Measurements from ENCODE around the gene RAD51.
"Not testable (repeated sequence)": the region's sequence is repeated elsewhere in the genome, so short reads cannot be mapped to it uniquely, and the experiment has no call there.

The RAD51 gene

DNA sequence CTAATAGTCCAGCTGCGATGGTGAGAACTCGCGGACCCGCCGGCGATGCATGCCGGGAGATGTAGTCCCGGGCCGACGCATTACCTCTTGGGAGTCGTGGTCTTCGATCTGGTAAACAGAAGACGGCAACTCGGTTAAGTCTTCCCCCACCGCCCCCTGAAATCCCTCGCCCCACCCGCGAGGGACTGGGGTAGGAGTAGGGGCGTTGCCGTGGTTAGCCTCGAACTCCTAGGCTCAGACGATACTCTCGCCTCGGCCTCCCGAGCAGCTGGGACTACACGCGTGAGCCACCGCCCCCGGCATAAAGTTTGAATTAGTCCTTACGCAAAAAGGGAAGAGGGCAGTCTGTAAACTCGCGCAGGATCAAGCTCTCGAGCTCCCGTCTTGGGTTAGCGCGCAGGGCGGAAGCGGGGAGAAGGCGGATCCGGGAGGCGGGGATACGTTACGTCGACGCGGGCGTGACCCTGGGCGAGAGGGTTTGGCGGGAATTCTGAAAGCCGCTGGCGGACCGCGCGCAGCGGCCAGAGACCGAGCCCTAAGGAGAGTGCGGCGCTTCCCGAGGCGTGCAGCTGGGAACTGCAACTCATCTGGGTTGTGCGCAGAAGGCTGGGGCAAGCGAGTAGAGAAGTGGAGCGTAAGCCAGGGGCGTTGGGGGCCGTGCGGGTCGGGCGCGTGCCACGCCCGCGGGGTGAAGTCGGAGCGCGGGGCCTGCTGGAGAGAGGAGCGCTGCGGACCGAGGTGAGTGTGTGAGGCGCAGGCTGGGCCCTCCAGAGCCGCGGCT lies at the start of gene RAD51:
RAD51 (plus strand) TSS at position 487 of the 781 bp plus-strand sequence. CDS start 3,585 bp downstream, outside the sequence.
- peak; percentile 95 to 96 for ATAC-seq

GRCh38 chr15:40647523-40647922 lies 47.5 kb upstream of the RAD51 start:
- ATAC-seq, result no peak

DNA sequence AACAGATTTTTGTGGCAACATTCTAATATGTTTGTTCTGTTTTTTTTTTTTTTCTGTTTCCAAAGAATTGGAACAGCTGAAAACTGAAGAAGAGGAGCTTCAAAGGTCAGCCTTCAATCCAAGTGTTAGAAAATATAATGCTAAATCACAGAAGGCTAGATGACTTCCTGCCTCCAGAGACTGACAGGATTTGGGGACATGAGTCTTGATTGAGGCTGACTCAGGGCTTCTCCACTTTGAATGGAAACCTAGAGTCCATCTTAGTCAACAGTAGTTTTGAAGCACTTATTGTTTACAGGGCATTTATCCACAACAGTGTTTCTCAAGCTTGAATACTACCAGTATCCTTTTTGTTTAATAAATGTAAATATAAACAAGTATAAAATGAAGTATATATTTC lies 44.5 kb upstream of the RAD51 start:
- ATAC-seq, result no peak

- no peak for ATAC-seq
Observed at GRCh38 chr15:40660686-40661085, 34.3 kb upstream of the RAD51 start.

GRCh38 chr15:40664909-40665308 lies 30.1 kb upstream of the RAD51 start:
- no peak for ATAC-seq

- not testable (repeated sequence) for ATAC-seq
Observed at GRCh38 chr15:40676290-40676689, 18.7 kb upstream of the RAD51 start.

GRCh38 chr15:40676906-40677305 lies 18.1 kb upstream of the RAD51 start:
- ATAC-seq, result not testable (repeated sequence)

DNA sequence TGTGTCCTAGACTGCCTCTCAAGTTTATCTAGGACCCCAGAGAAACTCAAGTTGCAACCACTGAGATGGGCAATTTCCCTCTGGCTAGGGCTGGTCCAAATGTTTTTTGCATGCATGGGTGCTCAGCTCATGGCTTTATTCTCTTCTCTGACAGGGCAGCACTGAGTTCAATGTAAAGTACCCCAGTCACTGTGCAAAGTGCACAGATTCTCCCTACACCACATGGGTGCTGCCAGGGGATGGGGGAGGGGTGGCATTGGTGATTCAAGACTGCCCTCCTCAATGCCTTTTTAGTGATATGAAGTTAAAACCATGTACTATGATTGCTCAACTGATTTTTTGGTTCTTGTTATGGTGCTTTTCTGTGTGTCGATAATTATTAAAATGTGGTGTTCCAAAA lies 14.8 kb upstream of the RAD51 start:
- no peak for ATAC-seq

- ATAC-seq, result not testable (repeated sequence)
Observed at GRCh38 chr15:40680959-40681358, 14.0 kb upstream of the RAD51 start.

- no peak for ATAC-seq
Observed at GRCh38 chr15:40684381-40684780, 10.6 kb upstream of the RAD51 start.

DNA sequence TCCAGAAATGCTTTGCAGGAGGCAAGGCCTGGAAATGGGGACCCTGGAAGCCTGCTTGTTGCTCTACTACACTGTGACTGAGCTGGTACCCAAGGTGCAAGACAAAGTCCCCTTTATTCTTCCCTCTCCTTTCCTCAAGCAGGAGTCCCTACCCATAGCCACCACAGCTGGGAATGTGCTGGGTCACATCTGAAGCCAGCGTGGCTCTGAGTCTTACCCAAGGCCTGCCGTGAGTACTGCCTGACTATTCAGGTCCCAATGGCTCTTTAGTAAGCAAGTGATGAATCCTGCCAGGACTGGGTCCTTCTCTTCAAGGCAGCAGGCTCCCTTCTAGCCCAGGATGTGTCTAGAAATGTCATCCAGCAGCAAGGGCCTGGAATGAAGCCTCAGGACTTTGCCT lies 9.6 kb upstream of the RAD51 start:
- ATAC-seq, result no peak

- no peak for ATAC-seq
Observed at GRCh38 chr15:40688932-40689799, 5.8 kb upstream of the RAD51 start.

- no peak for ATAC-seq
Observed at GRCh38 chr15:40691737-40692136, 3.2 kb upstream of the RAD51 start.

- no peak for ATAC-seq
Observed at GRCh38 chr15:40693904-40694687, 878 bp upstream of the RAD51 start.

DNA sequence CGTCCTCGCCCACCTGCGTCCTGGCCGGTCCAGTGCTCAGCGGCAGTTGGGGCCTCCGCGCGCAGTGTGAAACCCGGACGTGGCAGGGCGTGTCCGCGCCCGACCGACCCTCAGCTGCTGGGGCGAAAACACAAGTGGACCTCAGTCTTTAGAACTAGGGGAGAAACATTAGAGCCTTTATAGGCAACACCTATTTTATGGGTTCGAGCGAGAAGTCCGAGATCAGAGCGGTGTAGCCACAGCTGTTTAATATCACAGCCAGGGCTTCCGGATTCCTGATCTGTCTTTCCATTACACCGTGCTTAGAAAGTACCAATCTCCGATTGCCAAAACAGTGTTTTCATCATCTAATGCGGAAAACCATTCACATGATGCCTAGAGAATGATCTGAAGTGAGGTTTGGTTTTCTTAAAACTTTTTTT lies 506 bp downstream of the RAD51 start:
- ATAC-seq, result peak in 1 of 2 donors; percentile 2

DNA sequence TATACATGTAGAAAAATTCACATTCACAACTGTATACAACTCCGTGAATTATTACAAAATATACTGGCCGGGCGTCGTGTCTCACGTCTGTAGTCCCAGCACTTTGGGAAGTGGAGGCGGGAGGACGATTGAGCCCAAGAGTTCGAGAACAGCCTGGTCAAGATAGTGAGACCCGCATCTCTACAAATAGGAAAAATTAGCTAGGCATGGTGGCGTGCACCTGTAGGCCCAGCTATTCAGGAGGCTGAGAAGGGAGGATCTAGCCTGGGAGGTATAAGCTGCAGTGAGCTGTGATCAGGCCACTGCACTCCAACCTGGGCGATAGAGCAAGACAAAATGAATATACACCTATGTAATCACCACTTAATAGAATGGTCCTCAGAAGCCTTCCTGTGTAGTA lies 1.3 kb downstream of the RAD51 start:
- ATAC-seq, result no peak

GRCh38 chr15:40697916-40698315 lies 2.9 kb downstream of the RAD51 start:
- no peak for ATAC-seq

GRCh38 chr15:40702077-40702476 lies 7.1 kb downstream of the RAD51 start:
- no peak for ATAC-seq

DNA sequence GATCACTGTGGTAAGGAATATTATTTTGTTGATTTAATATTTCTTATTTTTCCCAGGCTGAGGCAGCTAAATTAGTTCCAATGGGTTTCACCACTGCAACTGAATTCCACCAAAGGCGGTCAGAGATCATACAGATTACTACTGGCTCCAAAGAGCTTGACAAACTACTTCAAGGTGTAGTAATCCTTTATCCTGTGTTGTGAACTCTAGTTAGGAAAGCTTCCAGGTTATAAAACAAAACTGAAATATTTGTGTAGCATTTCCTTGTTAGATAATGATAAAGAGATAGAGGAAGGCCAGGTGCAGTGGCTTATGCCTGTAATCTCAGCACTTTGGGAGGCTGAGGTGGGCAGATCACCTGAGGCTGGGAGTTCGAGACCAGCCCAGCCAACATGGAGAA lies 11.1 kb downstream of the RAD51 start:
- ATAC-seq, result no peak

DNA sequence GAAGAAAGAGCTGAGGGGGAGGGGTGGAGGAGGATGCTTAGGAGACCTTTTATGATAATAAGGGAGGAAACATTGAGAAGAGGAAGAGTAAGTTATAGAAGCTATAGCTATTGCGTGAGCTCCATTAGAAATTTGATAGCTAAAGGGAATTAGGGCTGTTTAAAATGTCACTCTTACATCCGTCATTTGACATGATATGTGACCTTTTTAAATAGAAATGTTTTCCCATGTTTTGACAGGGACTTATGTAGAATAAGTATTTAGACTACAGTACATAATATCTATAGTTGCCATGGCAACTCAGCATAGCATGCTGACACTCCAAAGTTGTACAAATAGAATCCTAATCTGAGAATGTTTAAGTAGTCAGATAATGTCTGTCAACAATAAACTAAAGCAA lies 19.2 kb downstream of the RAD51 start:
- ATAC-seq, result no peak

DNA sequence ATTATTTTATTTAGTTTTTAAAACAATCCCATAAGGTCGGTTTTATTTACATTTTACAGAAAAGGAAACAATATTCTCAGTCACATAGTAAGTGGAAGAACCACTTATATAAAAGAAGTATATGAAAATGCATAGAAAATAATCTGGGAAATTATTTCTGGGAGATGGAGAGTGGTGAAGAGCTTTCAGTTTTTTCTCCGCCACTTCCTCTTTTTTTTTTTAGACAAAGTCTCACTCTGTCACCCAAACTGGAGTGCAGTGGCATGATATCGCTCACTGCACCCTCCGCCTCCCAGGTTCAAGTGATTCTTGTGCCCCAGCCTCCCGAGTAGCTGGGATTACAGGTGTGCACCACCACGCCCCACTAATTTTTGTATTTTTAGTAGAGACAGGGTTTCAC lies 21.2 kb downstream of the RAD51 start:
- ATAC-seq, result no peak

GRCh38 chr15:40721701-40722100 lies 26.7 kb downstream of the RAD51 start:
- ATAC-seq, result no peak

GRCh38 chr15:40722354-40722753 lies 27.4 kb downstream of the RAD51 start:
- ATAC-seq, result no peak
